Activated effector memory CD4-positive, alpha-beta T cell treated with anti-CD3 and anti-CD28 coated beads, Interleukin-2, amount 50 U/mL, for 16 hours (primary cell): ENCODE results near the gene SLC22A8.
"Not testable (repeated sequence)": the region's sequence is repeated elsewhere in the genome, so short reads cannot be mapped to it uniquely, and the experiment has no call there.

Experiments used
- DNase-seq: peaks from one replicate; pipeline ENCODE4 v3.0.0-alpha.2; 2020

Gene SLC22A8, protein sequence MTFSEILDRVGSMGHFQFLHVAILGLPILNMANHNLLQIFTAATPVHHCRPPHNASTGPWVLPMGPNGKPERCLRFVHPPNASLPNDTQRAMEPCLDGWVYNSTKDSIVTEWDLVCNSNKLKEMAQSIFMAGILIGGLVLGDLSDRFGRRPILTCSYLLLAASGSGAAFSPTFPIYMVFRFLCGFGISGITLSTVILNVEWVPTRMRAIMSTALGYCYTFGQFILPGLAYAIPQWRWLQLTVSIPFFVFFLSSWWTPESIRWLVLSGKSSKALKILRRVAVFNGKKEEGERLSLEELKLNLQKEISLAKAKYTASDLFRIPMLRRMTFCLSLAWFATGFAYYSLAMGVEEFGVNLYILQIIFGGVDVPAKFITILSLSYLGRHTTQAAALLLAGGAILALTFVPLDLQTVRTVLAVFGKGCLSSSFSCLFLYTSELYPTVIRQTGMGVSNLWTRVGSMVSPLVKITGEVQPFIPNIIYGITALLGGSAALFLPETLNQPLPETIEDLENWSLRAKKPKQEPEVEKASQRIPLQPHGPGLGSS

DNA sequence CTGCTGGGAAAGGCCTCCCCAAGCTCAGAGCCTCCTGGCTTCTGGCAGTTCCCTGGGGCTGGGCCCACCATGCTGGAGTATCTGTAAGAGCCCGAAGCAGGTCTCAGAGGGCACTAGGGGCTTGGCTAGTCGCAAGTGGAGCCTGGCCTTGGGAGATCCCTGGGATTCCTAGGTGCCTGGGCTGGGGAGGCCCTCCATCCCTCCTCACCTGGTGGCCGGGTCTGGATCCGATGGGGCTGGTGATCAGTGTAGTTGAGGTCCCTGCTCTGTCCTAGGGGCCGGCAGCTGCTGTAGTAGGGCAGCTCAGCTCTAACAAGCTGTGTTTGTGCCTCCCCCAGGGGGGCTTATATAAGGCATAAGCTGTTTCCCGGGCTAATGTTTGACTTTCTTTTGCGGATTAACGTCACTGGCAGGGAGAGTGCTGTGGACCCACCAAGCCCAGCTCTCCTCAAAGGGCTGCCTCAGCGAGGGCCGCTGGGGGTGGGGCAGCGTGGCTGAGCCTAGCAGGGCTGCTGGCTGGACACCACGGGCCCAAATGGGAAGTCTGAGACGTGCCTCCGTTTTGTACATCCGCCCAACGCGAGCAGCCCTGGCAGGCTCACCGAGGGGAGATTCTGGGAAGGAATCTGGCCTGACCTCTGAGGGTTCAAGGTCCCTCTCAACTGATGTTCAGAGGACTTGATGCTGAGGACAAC, at the start of gene SLC22A8:
Gene SLC22A8 (minus strand): TSS at position 321 of the 695 bp plus-strand sequence. CDS start 883 bp downstream, outside the sequence.
- no peak for DNase-seq

DNA sequence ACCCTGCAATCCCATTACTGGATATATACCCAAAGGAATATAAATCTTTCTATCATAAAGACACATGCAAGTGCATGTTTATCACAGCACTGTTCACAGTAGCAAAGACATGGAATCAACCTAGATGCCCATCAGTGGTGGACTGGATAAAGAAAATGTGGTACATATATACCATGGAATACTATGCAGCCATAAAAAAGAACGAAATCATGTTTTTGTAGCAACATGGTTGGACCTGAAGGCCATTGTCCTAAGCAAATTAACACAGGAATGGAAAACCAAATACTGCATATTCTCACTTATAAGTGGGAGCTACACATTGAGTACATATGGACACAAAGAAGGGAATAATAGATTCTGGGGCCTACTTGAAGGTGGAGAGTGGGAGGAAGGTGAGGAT, 30.6 kb upstream of the SLC22A8 start:
- not testable (repeated sequence) for DNase-seq

DNA sequence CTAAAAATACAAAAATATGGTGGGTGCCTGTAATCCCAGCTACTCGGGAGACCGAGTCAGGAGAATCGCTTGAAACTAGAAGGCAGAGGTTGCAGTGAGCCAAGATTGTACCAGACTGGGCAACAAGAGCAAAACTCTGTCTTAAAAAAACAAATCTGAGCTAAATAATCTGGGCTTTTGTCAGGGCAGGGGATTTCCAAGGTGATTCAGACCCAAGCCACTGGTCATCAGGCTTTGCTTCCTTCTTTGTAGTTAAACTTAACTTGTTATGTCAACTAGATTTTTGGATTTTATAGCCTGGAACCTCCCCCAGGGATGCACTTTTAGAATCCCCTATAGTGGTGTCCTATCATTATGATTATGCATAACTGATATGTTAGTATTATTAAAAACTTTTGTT, 27.0 kb upstream of the SLC22A8 start:
- DNase-seq = no peak

DNA sequence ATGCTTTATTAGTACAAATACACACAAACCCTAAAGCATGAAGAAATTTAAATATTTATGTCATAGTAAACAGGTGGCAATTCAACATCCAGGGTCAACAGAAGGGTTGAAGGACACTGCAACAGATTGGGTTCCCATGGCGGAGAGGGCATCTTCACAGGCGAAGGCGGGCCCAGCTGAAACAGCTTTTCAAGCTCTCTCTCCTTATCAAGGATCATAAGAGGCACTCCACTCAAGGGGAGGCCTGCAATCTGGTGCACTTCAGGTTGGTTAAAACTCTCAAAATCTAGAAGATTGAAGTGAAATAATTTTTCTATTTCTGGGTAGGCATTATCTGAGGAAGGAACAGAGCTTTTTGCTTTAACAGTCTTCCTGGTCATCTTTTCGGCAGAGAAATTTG, 16.8 kb upstream of the SLC22A8 start:
- DNase-seq = no peak

DNA sequence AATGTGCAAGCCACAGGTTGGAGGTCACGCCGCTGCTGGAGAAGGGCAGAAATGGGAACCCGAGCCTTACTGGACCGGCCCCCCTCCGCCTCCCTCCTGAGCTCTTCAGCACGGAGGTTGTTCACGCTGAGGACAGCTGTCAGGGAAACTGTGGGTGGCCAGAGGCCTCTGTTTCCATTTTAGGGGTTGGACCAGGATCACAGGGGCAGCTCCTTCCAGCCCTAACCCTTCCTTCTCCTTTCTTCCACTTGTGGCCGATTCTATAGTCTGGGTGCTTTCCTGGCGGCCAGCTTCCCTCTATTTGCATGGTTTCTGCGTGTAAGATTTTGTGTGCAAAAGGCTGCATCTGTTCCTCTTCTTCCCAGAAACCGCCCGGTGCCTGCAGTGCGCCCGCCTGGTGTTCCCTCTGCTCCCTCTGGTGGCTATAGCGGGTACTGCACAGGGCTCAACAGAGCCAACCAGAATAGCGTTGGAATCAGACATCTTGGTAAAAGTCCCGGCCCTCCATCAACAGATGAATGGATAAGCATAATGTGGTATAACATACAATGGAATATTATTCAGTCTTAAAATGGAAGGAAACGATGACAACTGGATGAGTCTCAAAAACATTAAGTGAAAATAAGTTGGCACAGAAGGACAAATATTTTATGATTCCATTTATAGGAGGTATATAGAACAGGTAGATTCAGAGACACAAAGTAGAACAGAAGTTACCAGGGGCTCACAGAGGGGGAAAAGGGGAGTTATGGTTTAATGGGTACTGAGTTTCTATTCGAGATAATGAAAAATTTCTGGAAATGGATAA, 8.4 kb upstream of the SLC22A8 start:
- peak; percentile 94 for DNase-seq

DNA sequence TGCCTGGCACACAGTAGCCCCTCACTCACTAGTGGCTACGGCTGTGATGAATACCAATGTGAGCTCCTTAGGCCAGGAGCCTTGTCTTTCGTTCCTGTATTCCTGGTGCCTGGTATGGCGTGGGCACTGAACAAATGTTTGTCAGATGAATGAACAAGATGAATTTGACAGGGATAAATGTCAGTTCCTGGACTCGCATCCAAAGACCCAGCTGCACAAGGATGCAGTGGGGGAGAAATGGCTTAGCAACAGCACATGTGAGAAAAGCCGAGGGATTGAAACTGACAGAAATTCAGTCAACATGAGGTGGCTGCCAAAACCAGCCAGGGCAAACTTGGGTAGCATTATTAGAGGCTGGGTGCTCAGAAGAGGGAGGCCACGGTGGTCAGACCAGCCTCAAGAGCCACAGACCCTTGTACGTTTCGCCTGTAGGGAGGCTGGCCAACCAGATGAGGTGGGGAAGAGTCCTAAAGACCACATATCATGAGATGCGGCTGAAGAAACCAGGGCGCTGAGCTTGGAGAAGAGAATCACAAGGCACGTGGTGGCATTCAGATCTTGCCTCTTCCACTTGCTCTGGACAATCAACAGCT, 7.7 kb upstream of the SLC22A8 start:
- DNase-seq = no peak

DNA sequence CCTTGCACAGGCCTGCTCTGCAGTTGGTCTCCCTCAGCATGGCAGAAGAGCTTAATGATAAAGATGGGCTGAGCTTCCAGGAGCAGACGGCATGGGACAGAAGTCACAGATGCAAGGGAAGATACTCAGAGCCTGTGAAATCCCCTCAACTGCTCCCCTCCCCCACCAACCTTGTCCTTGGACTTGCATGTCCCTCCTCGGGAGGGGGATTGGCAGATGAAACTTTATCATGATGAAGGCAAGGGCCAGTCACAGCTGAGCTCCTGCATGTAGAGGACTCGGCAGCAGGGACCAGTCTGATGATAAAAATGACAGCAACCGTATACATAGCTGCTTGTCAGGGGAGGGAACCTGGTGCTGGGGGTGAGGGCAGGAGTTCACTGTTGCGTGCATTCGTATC, 6.8 kb upstream of the SLC22A8 start:
- DNase-seq = no peak

DNA sequence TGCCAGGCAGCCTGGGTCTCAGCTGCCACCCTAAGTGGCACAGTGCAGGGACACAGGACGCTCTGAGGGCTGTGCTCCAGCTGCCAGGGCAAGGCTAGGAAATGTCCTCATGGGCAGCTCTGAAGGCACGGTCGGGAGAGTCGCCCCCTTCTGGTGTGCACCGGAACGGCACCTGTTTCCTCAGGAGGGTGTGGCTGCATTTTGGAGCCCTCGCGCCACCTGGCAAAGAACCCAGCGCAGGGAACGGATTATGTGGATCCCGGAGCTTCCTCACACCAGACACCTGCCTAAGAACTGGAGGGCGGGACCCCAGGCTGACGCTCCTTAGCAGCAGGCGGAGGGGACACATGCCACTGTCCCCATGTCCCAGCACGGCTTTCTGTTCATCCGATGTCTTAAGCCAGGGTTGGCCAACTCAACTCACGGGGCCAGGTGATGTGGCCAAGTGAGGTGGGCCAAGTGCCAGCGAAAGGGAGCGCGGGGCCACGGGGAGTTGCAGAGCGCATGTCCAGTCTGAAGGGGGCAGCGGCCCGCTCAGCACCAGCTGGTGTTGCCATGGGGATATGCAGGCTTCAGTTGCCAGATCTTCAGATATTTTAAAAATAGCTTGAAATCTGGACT, 5.1 kb upstream of the SLC22A8 start:
- peak; percentile 66 for DNase-seq

DNA sequence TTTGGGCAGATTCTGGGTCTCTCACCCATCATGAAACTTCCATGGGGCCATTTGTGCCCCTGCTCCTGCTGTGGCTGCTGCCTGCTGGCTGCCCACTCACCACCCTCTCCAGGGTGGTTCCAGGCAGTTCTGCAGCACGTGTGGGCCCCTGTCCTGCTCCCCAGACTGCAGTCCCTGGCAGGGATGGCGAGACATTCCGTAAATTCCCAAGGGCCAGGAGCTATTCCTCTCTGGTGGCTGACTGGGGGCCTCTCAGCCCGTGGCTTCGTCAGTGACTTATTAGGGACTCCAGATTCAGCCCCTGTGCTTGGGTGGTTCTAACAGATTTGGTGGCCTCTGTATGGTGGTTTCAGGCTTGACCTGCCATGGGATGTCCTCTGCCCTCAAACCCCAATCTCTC, 3.9 kb upstream of the SLC22A8 start:
- DNase-seq = no peak

DNA sequence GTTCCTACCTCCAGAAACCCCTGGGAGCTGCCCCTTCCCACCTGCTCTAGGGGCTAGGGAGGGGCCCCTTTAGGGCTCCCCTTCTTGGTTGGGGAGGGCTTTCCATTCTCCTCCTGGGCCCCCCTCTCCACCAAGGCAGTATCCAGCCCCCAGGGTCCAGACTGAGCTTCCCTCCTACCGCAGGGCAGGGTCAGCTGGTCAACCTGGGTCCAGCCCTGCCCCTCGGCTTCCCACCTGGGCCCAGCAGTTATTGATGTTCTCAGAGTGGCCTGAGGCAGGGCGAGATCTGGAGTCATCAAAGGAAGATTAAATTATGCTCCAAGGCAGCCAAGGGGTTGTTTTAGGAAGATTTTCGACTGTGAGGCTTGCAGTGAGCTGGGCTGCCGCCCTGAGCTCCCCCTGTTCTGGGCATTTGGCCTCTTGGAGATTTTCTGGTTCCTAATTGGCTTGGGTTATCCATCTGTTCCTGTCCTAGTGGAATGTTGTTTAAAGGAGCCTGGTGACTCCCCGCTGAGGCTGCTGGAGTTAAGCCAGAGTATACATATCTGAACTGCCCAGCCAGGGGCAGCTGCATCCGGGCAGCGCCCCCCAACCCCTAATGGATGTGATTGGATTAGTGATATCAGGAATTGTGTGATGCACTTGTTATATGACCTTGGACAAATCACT, 1.8 kb upstream of the SLC22A8 start:
- peak; percentile 3 for DNase-seq

DNA sequence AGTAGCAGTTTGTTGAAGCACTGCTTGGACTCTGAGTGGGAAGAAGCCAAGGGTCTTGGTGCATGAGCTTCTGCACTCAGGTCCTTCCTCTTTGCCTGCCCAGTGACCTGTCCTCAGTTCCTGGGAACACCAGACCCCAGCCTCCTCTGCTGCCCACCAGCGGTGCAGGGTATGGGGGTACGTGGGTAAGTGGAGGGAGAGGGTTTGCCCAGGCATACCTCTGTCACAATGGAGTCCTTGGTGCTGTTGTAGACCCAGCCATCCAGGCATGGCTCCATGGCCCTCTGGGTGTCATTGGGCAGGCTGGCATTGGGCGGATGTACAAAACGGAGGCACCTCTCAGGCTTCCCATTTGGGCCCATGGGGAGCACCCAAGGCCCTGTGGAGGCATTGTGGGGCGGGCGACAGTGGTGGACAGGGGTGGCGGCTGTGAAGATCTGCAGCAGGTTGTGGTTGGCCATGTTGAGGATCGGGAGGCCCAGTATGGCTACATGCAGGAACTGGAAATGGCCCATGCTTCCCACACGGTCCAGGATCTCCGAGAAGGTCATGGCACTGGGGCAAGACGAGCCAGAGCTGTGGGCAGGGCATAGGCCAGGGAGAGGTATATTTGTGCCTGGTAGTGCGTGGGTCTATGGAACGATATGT, 1.1 kb downstream of the SLC22A8 start:
- no peak for DNase-seq

DNA sequence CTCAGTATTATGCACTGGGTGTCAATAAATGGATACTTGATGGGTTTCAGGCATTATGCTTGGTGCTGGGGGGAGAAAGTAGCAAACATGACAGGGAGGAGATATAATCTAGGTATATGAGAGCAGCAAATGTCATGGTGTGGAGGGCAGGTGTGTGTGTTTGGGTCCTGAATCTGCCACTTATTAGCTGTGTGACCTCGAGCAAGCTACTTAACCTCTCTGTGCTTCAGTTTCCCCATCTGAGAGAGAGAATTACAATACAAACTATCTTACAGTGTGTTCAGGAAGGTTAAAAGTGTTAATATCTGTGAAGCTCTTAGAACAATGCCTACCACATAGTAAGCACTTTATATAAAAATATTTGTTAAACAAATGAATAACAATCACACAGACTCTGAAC, 2.8 kb downstream of the SLC22A8 start:
- DNase-seq = no peak

DNA sequence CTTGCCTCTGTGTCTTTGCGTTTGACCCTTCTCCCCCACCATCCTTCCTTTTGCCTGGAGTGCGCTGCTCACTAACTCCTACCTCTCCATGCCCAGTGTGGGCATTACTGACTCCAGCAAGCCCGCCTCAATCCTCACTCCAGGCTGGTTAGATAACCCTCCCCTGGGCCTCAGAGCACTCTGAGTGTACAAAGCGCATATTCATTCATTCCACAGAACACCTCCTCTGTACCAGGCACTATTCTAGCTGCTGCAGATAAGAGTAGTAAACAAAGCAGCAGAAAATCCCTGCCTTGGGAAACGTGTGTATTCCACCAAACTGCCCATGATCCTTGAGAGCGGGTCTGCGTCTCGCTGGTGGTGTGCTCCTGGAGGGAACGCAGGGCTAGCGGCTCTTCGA, 3.2 kb downstream of the SLC22A8 start:
- no peak for DNase-seq

DNA sequence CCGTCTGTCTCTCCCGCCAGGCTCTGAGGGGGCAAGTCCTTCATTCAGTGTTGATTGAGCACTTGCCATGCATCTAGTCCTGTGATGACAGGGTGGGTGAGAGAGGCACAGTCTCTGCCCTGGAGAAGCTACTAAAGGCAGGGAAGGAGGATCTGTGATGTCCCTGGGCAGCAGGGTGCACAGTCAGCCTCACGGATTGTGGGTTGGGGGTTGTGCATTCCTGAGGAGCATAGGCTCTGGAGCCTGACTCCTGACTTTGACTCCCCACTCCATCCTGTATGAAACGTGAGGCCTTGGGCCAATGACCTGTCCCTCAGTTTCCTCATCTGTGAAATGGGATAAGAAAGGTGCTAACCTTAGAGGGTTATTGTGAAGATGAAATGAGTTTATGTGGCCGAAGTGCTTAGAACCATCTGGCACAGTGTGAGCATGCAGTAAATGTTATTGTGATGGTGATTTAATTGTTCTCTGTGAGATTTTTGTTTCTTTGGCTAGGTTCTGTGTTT, 4.7 kb downstream of the SLC22A8 start:
- DNase-seq = no peak

DNA sequence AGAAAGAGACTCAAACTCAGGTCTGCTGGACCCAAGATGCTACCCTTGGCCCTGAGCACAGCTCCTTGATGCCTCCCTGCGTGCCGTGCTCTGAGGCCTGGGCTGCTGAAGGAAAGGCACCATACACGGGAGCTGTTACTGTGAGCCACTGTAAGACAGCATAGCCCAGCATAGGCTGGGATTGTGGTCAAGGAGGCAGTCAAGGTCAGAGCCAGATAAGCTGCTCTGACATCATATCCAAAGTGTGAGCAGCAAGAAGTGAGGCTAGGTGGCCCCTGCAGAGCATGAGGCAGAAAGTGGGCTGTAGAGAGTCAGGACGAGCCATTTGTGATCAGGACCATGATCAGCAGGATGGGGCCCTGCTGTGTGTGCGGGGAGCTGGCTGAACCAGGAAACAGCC, 7.7 kb downstream of the SLC22A8 start:
- DNase-seq = no peak

DNA sequence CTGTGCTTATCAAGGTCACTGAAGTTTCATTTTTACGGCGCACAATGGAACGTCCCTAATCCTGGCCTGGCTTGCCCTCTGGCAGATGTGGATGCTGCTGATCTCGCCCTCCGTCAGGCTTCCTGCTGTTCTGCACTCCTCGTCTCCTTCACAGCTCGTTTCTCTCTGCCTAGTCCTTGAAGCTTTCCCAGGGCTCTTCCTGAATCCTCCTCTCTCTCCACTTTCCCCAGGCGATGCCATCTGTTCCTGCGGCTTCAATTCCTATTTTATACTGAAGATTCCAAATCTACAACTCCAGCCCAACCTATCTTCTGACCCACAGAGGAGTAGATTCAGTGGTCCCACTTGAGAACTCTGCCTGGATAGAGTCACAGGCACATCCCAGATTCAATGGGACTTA, 14.2 kb downstream of the SLC22A8 start:
- no peak for DNase-seq

DNA sequence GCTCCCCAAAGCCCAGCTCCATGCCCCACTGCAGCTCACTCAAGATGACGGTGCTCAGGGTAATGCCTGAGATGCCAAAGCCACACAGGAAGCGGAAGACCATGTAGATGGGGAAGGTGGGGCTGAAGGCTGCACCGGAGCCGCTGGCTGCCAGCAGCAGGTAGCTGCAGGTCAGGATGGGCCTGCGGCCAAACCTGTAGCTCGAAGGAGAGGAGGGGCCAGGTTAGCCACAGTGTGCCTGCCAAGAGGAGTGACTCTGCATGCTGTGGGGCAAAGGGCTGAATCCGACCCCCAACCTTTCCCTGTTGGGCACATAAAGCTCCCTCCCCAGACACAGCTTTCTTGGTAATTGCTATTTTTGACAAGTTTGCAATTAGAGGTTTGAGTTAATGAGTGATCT, 16.0 kb downstream of the SLC22A8 start:
- no peak for DNase-seq

DNA sequence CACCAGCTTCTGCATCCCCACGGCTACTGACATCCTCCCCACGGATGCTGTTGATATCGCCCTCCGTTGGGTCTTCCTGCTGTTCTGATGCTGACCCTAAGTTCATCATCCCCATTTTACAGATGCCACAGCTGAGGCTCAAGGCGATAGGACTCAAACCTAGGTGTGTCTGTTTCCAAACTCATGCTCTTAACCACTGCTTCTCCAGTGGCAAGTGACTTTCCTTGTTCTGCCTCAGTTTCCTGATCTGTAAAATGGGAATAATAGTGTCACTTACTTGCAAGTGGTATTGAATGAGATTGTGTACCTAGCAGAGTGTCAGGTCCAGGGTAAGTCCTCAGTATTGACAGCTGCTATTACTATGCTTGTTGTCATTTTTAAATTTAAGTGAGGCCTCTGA, 16.5 kb downstream of the SLC22A8 start:
- DNase-seq = no peak

DNA sequence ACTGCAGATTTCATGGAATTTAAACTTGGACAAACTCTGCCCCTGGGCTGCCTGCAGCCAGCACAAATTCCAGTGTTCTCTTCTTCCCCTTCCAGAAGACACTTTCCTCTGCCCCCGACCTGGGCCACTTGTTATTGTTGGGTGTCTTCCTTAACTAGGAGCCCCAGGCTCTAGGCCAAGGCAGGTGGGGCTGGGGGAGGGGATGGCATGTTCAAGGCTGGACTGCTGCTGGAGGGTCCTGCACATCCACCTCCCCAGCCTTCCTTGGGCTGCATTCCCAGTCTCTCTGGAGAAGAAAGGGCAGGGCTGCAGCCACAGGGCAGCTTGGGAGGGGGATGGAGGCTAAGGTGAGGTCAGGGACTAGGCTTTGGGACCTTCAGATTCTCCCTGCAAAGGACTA, 19.4 kb downstream of the SLC22A8 start:
- no peak for DNase-seq

DNA sequence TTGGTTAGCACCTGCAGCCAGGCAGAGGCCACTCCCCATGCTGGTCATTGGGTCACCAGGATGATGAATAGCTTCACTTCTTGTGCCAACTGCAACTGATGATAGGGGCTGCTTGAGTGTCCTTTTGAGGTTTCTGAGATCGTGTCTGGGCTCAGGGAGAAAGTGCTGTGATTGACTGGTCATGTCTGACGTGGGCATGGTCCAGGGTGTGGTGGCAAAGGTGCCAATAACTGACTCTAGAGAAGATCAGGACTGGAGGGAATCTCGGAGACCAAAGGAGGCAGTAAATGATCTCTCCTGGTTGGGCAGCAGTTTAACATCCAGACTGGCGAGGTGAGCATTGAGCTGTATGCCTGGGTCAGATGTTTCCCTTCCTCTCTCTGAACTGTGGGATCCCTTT, 20.9 kb downstream of the SLC22A8 start:
- no peak for DNase-seq

DNA sequence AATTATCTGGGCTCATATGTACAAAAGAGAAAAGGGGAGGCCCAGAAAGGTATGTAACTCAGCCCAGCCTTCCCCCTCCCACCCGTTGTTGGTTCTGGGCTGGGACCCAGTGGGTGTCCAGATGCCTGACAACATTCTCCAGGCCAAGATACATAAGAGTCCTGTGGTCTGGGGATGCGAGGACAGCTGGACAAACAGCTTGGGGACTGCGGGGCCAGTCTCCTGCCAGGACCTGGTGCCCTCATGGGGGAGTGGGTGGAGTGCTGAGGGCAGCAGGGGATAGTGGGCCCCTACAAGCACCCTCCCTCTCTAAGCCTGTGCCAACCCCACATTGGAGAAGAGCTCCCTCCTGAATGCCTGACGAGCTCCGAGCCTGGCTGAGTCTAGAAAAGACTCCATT, 27.4 kb downstream of the SLC22A8 start:
- no peak for DNase-seq
